H1 (cell line): ENCODE data around the gene APOL6. TPM values are rescaled to one million over a fixed set of nuclear protein-coding genes. Genes with fewer than 3 reads are reported as not detected.

Experiments used
- CTCF ChIA-PET: fragments of 300-600 bp; sonication (Branson Sonifier 250); formaldehyde crosslinking; loops from one replicate; lab custom pipeline; 2021; ENCODE audit not compliant: partially characterized antibody; lab: Charles Lee
- POLR2A ChIA-PET: fragments of 300-600 bp; sonication (Branson Sonifier 250); formaldehyde crosslinking; loops from one replicate; lab custom pipeline; 2021; ENCODE audit warnings: inconsistent platforms; ENCODE audit not compliant: partially characterized antibody; lab: Charles Lee
- DNase-seq, 2 experiments: peaks; one replicate each; pipeline versions ENCODE4 v3.0.0 to v3.0.0-alpha.2; 2010 to 2022; ENCODE audit warnings: low spot score in 2 of 2, low read depth in 1 of 2, mixed read lengths in 1 of 2
- FAIRE-seq: peaks from 2 replicates; lab custom pipeline; 2011; peaks lifted over from hg19 to GRCh38; lab: Jason Lieb, UNC
- H2AFZ ChIP-seq: 2 replicates; pipeline ENCODE4 v1.8.1; 2012; ENCODE audit warnings: low read length, inconsistent platforms
- H2AK5ac ChIP-seq: 2 replicates; pipeline ENCODE4 v1.6.1; 2013; ENCODE audit warnings: low read depth, low read length
- H2BK120ac ChIP-seq: replicated peaks from 2 replicates; pipeline ENCODE3; 2013; ENCODE audit warnings: low read depth, low read length, inconsistent platforms
- H2BK12ac ChIP-seq: 2 replicates; pipeline ENCODE4 v1.6.1; 2013; ENCODE audit warnings: low read depth, low read length
- H2BK15ac ChIP-seq: 2 replicates; pipeline ENCODE4 v1.6.1; 2013; ENCODE audit warnings: low read length
- H2BK20ac ChIP-seq: 2 replicates; pipeline ENCODE4 v1.6.1; 2013; ENCODE audit warnings: low read length
- H2BK5ac ChIP-seq: 2 replicates; pipeline ENCODE4 v1.6.1; 2013; ENCODE audit warnings: low read depth, low read length
- H3K14ac ChIP-seq: 2 replicates; pipeline ENCODE4 v1.6.1; 2013; ENCODE audit warnings: inconsistent platforms; ENCODE audit not compliant: insufficient read length
- H3K18ac ChIP-seq: 2 replicates; pipeline ENCODE4 v1.6.1; 2013; ENCODE audit warnings: low read length; ENCODE audit errors: extremely low read depth
- H3K23ac ChIP-seq: 2 replicates; pipeline ENCODE4 v1.6.1; 2013; ENCODE audit warnings: inconsistent platforms; ENCODE audit not compliant: insufficient read length
- H3K23me2 ChIP-seq: 2 replicates; pipeline ENCODE4 v1.6.1; 2013; ENCODE audit warnings: low read depth, low read length
- H3K27ac ChIP-seq: 2 replicates; pipeline ENCODE4 v1.6.1; 2011; ENCODE audit warnings: low read depth, low read length, inconsistent platforms
- H3K27me3 ChIP-seq, 4 experiments: replicated peaks in 1 of 4; 1 replicate in 1 of 4; 2 replicates in 3 of 4; pipeline versions ENCODE4 v1.6.1 to v1.8.1; 2011 to 2013; ENCODE audit warnings: low read length in 3 of 4, mild to moderate bottlenecking in 3 of 4, inconsistent platforms in 2 of 4, mixed read lengths in 2 of 4, moderate library complexity in 1 of 4; ENCODE audit not compliant: control insufficient read depth in 3 of 4, insufficient read depth in 3 of 4; ENCODE audit errors: extremely low read depth in 1 of 4
- H3K36me3 ChIP-seq, 4 experiments: 2 replicates each; pipeline versions ENCODE4 v1.6.1 to v1.8.1; 2011 to 2013; ENCODE audit warnings: mild to moderate bottlenecking in 4 of 4, low read length in 3 of 4, moderate library complexity in 2 of 4, control low read depth in 1 of 4, inconsistent platforms in 1 of 4; ENCODE audit not compliant: insufficient read depth in 4 of 4, control insufficient read depth in 2 of 4
- H3K4ac ChIP-seq: replicated peaks from 2 replicates; pipeline ENCODE3; 2013; ENCODE audit warnings: low read length, low read depth, mixed read lengths, inconsistent platforms; ENCODE audit not compliant: insufficient read length
- H3K4me1 ChIP-seq, 4 experiments: replicated peaks in 1 of 4; 1 replicate in 1 of 4; 2 replicates in 3 of 4; pipeline versions ENCODE4 v1.6.1 to v1.8.1; 2011 to 2013; ENCODE audit warnings: low read length in 3 of 4, inconsistent platforms in 2 of 4, mixed read lengths in 1 of 4; ENCODE audit not compliant: insufficient read depth in 4 of 4, control insufficient read depth in 3 of 4
- H3K4me2 ChIP-seq, 2 experiments: 2 replicates each; pipeline versions ENCODE4 v1.6.1 to v1.8.1; 2011 to 2013; ENCODE audit warnings: low read depth in 2 of 2, low read length in 2 of 2, control low read depth in 1 of 2, inconsistent platforms in 1 of 2, mild to moderate bottlenecking in 1 of 2; ENCODE audit not compliant: insufficient read depth in 1 of 2
- H3K4me3 ChIP-seq, 4 experiments: fragments of 200-600, 300-600 bp in 1 of 4; sonication (generic), shearing (Covaris generic), sonication (Bioruptor Twin) in 1 of 4; 2 replicates each; pipeline versions ENCODE4 v1.5.1 to v1.8.1; 2011 to 2016; ENCODE audit warnings: low read length in 4 of 4, low read depth in 3 of 4, control low read depth in 2 of 4, inconsistent platforms in 2 of 4, mild to moderate bottlenecking in 2 of 4, mixed read lengths in 1 of 4, moderate library complexity in 1 of 4; ENCODE audit not compliant: insufficient read depth in 2 of 4; ENCODE audit errors: extremely low read depth in 1 of 4
- H3K56ac ChIP-seq: replicated peaks from 2 replicates; pipeline ENCODE3; 2013; ENCODE audit warnings: low read depth, mild to moderate bottlenecking, mixed read lengths, low read length, inconsistent platforms; ENCODE audit not compliant: insufficient read length
- H3K79me1 ChIP-seq: 2 replicates; pipeline ENCODE4 v1.6.1; 2013; ENCODE audit warnings: low read depth, low read length, control low read depth
- H3K79me2 ChIP-seq, 2 experiments: 2 replicates each; pipeline versions ENCODE4 v1.6.1 to v1.8.1; 2012 to 2013; ENCODE audit warnings: low read length in 2 of 2, mild to moderate bottlenecking in 2 of 2, inconsistent platforms in 1 of 2; ENCODE audit not compliant: insufficient read depth in 2 of 2, control insufficient read depth in 1 of 2
- H3K9ac ChIP-seq, 4 experiments: replicated peaks in 1 of 4; 1 replicate in 1 of 4; 2 replicates in 3 of 4; pipeline versions ENCODE4 v1.6.1 to v1.8.1; 2011 to 2013; ENCODE audit warnings: low read depth in 3 of 4, low read length in 3 of 4, control low read depth in 2 of 4, mild to moderate bottlenecking in 2 of 4, moderate library complexity in 2 of 4, inconsistent platforms in 1 of 4; ENCODE audit errors: extremely low read depth in 1 of 4
- H3K9me3 ChIP-seq, 2 experiments: 2 replicates each; pipeline versions ENCODE4 v1.6.1 to v1.8.1; 2012 to 2013; ENCODE audit warnings: mild to moderate bottlenecking in 2 of 2, moderate library complexity in 2 of 2, control low read depth in 1 of 2, inconsistent platforms in 1 of 2, low read depth in 1 of 2, low read length in 1 of 2, mixed read lengths in 1 of 2; ENCODE audit not compliant: insufficient read depth in 2 of 2
- H4K20me1 ChIP-seq, 2 experiments: replicated peaks in 1 of 2; 2 replicates each; pipeline versions ENCODE3 to v1.8.1; 2011 to 2013; ENCODE audit warnings: inconsistent platforms in 2 of 2, low read length in 2 of 2, mild to moderate bottlenecking in 1 of 2; ENCODE audit not compliant: insufficient read depth in 2 of 2, control insufficient read depth in 1 of 2
- H4K5ac ChIP-seq: 2 replicates; pipeline ENCODE4 v1.6.1; 2013; ENCODE audit warnings: low read length, low read depth, mixed read lengths, inconsistent platforms; ENCODE audit not compliant: insufficient read length
- H4K8ac ChIP-seq: 2 replicates; pipeline ENCODE4 v1.8.0; 2013; ENCODE audit warnings: mild to moderate bottlenecking, moderate library complexity, low read length, inconsistent platforms; ENCODE audit not compliant: insufficient read depth; ENCODE audit errors: extremely low read depth
- H4K91ac ChIP-seq: replicated peaks from 2 replicates; pipeline ENCODE3; 2013; ENCODE audit warnings: low read length, mixed read lengths, inconsistent platforms; ENCODE audit not compliant: insufficient read length
- ATF2 ChIP-seq: IDR thresholded peaks from 2 replicates; pipeline ENCODE4 v1.6.1; 2012; ENCODE audit warnings: low read length, inconsistent platforms
- CHD1 ChIP-seq: IDR thresholded peaks from 2 replicates; pipeline ENCODE4 v1.6.1; 2012; ENCODE audit warnings: low read depth, low read length, improper control_type of control experiment
- CHD2 ChIP-seq: IDR thresholded peaks from 2 replicates; pipeline ENCODE4 v1.6.1; 2012; ENCODE audit warnings: low read length, improper control_type of control experiment
- CTCF ChIP-seq, 3 experiments: IDR thresholded peaks; 1 replicate in 2 of 3; 2 replicates in 1 of 3; pipeline versions ENCODE4 v1.5.1 to v1.6.1; 2011; ENCODE audit warnings: low read length in 3 of 3, mild to moderate bottlenecking in 3 of 3, inconsistent platforms in 2 of 3, low read depth in 1 of 3, moderate library complexity in 1 of 3; ENCODE audit not compliant: insufficient read depth in 1 of 3; ENCODE audit errors: control extremely low read depth in 1 of 3
- MAFK ChIP-seq: IDR thresholded peaks from 2 replicates; pipeline ENCODE4 v1.6.1; 2012; ENCODE audit warnings: low read depth, mild to moderate bottlenecking, improper control_type of control experiment, low read length
- POLR2A ChIP-seq, 2 experiments: IDR thresholded peaks; 1 replicate in 1 of 2; 2 replicates in 1 of 2; pipeline ENCODE4 v1.6.1; 2011; ENCODE audit warnings: low read depth in 2 of 2, low read length in 2 of 2, mild to moderate bottlenecking in 2 of 2; ENCODE audit errors: control extremely low read depth in 1 of 2
- RBBP5 ChIP-seq: IDR thresholded peaks from 2 replicates; pipeline ENCODE4 v1.7.1; 2012; ENCODE audit warnings: low read depth, mild to moderate bottlenecking, inconsistent platforms, low read length, moderate library complexity, borderline replicate concordance
- SP4 ChIP-seq: IDR thresholded peaks from 2 replicates; pipeline ENCODE4 v1.6.1; 2012; ENCODE audit warnings: low read length, inconsistent platforms
- TBP ChIP-seq: IDR thresholded peaks from 2 replicates; pipeline ENCODE4 v1.6.1; 2011; ENCODE audit warnings: low read depth, low read length, improper control_type of control experiment
- whole genome bisulfite sequencing, 2 experiments: shearing (Covaris generic) in 1 of 2; methylation state at CpG; one replicate each; pipeline versions ENCODE4 v1.1.6 to v1.1.7; 2013 to 2015; ENCODE audit warnings: low lambda C conversion rate in 2 of 2, mixed read lengths in 2 of 2, inconsistent platforms in 1 of 2, low coverage in 1 of 2, missing lambda C conversion rate in 1 of 2; ENCODE audit not compliant: insufficient replicate concordance in 2 of 2, insufficient coverage in 1 of 2, insufficient read length in 1 of 2; ENCODE audit errors: extremely low coverage in 1 of 2, missing lambda C conversion rate in 1 of 2; 5-methylcytosine and 5-hydroxymethylcytosine counted together
- polyA plus RNA-seq, 7 experiments: library from polyadenylated mRNA; depleted of rRNA in 3 of 7; stranded (reverse) in 5 of 7; unstranded in 2 of 7; fragments of >200 nt in 5 of 7; fragments of 200-250 nt in 2 of 7; gene quantifications; 1 replicate in 5 of 7; 2 replicates in 1 of 7; 4 replicates in 1 of 7; pipeline versions ENCODE4 v1.2.1 to v1.2.3, GENCODE V29; 2011 to 2013; ENCODE audit warnings: missing spikeins in 2 of 7, mixed read lengths in 2 of 7
- total RNA-seq: library from RNA; stranded (reverse); fragmentation: NEBNext Ultra II Directional; extraction: Animal tissue kit (Norgen Biotek cat#: 25700); gene quantifications from 2 replicates; pipeline ENCODE4 v1.2.1, GENCODE V29; 2021

The APOL6 gene
- total and polyA plus RNA-seq, 2 of the 8 experiments (the other 6 are each of a cell fraction or from before 2014, with no cell fraction given) = 0.06 to 0.13 TPM

GRCh38 chr22:35703861-35704584 is 55.8 kb downstream of the APOL6 start:
- Histone ChIP-seq H3K56ac (no peak overlapping the region), H3K4ac (no peak overlapping the region), H3K27ac (no peak overlapping the region), H3K18ac (no peak overlapping the region), H2BK20ac (no peak overlapping the region), H3K79me2 (no peaks in the 10 kb centered on the region), H3K23ac (no peak overlapping the region), H2AK5ac (no peak overlapping the region), H4K20me1 (no peaks in the 10 kb centered on the region), H4K5ac (no peak overlapping the region), H3K4me1 (no peaks in the 10 kb centered on the region), H3K79me1 (no peaks in the 10 kb centered on the region), H3K4me2 (no peak overlapping the region), H3K27me3 (no peaks in the 10 kb centered on the region), H3K9me3 (no peaks in the 10 kb centered on the region), H2AFZ (0 out of 2 replicates have a peak overlapping the region, but pooled peaks have one; percentile 15), H3K23me2 (no peaks in the 10 kb centered on the region), H2BK12ac (no peak overlapping the region), H3K36me3 (no peaks in the 10 kb centered on the region), H2BK15ac (no peak overlapping the region), H2BK120ac (no peak overlapping the region), H4K8ac (no peak overlapping the region; the same call in 1 of the 2 replicates), H4K91ac (no peak overlapping the region), H3K4me3 (no peak overlapping the region), H3K14ac (no peak overlapping the region), H2BK5ac (no peak overlapping the region), H3K9ac (no peak overlapping the region)
- ChIA-PET POLR2A (interaction anchor here (1.0 kb wide), 1 partner anchor 20 kb away, joined by 3 read pairs; no protein-coding TSS in a partner anchor), CTCF (interaction anchor here (0.6 to 1.5 kb wide), 6 partner anchors 18 to 112 kb away, joined by 3 to 5 read pairs (median 3); no protein-coding TSS in a partner anchor)
- 82% methylated on average over 7 of the region's 7 CpGs; no CpG with 5 or more reads in 1 of the 2 experiments for WGBS, 2 experiments
- no peak for FAIRE-seq
- no peak for DNase-seq
- TF ChIP-seq CHD1 (no peak), RBBP5 (no peak), SP4 (no peak), MAFK (no peak), TBP (no peak), CTCF (IDR thresholded peaks at IDR 0.05; ENCODE audit: control extremely low read depth in 1 of 3, insufficient read depth in 1 of 3, low read depth in 1 of 3, low read length in 3 of 3) (no peak), CHD2 (no peak), ATF2 (no peak), POLR2A (IDR thresholded peaks at IDR 0.05; ENCODE audit: control extremely low read depth in 1 of 2, low read depth in 2 of 2, low read length in 2 of 2) (no peak)
